GM19351 (cell line): ENCODE measurements around the gene PDXDC1.
A peak's percentile ranks its signal among the peaks of the same experiment; 100 is the strongest.
"Not testable (repeated sequence)": the region's sequence is repeated elsewhere in the genome, so short reads cannot be mapped to it uniquely, and the experiment has no call there.

Source experiments
- ATAC-seq: cut with Tn5 transposase; IDR thresholded peaks from one replicate; pipeline ENCODE4 v1.9.1; 2021; ENCODE audit warnings: mild to moderate bottlenecking, moderate library complexity; ENCODE audit not compliant: unreplicated experiment

The PDXDC1 gene

GRCh38 chr16:14974656-14975417, at the start of gene PDXDC1:
Gene PDXDC1 (plus strand): TSS chr16:14975026. CDS start chr16:14975200, 174 bp downstream.
- peak; percentile 91 for ATAC-seq

GRCh38 chr16:14928064-14928714, 46.6 kb upstream of the PDXDC1 start:
- ATAC-seq = not testable (repeated sequence)

- not testable (repeated sequence) for ATAC-seq
Observed at GRCh38 chr16:14929176-14929575, 45.6 kb upstream of the PDXDC1 start.

- ATAC-seq = not testable (repeated sequence)
Observed at GRCh38 chr16:14930246-14930645, 44.6 kb upstream of the PDXDC1 start.

- not testable (repeated sequence) for ATAC-seq
Observed at GRCh38 chr16:14930971-14931370, 43.9 kb upstream of the PDXDC1 start.

- ATAC-seq = not testable (repeated sequence)
Observed at GRCh38 chr16:14932581-14933375, 42.0 kb upstream of the PDXDC1 start.

- not testable (repeated sequence) for ATAC-seq
Observed at GRCh38 chr16:14937143-14937542, 37.7 kb upstream of the PDXDC1 start, which contains the start of gene NPIPA1. Gene NPIPA1 (plus strand): TSS chr16:14937443. CDS start chr16:14937443, 0 bp downstream.

GRCh38 chr16:14937994-14938393, 36.8 kb upstream of the PDXDC1 start:
- ATAC-seq = not testable (repeated sequence)

GRCh38 chr16:14942686-14943085, 32.1 kb upstream of the PDXDC1 start:
- not testable (repeated sequence) for ATAC-seq

- ATAC-seq = no peak
Observed at GRCh38 chr16:14955546-14956231, 19.1 kb upstream of the PDXDC1 start.

GRCh38 chr16:14957576-14958322, 17.1 kb upstream of the PDXDC1 start:
- no peak for ATAC-seq

GRCh38 chr16:14958323-14958600, 16.6 kb upstream of the PDXDC1 start:
- no peak for ATAC-seq

- no peak for ATAC-seq
Observed at GRCh38 chr16:14958970-14959369, 15.9 kb upstream of the PDXDC1 start.

- no peak for ATAC-seq
Observed at GRCh38 chr16:14961405-14962186, 13.2 kb upstream of the PDXDC1 start.

GRCh38 chr16:14963281-14964173, 11.3 kb upstream of the PDXDC1 start:
- ATAC-seq = no peak

GRCh38 chr16:14965328-14965727, 9.5 kb upstream of the PDXDC1 start:
- ATAC-seq = no peak

- not testable (repeated sequence) for ATAC-seq
Observed at GRCh38 chr16:14969795-14970194, 5.0 kb upstream of the PDXDC1 start.

GRCh38 chr16:14971621-14972228, 3.1 kb upstream of the PDXDC1 start:
- ATAC-seq = not testable (repeated sequence)
